HG03442 (cell line): Measurements from ENCODE around the gene RASA4.
"Not testable (repeated sequence)": the region's sequence is repeated elsewhere in the genome, so short reads cannot be mapped to it uniquely, and the experiment has no call there.

Experiments used
- ATAC-seq: cut with Tn5 transposase; IDR thresholded peaks from one replicate; pipeline ENCODE4 v1.9.1; 2021; ENCODE audit warnings: mild to moderate bottlenecking, moderate library complexity; ENCODE audit not compliant: unreplicated experiment

RASA4 gene

DNA sequence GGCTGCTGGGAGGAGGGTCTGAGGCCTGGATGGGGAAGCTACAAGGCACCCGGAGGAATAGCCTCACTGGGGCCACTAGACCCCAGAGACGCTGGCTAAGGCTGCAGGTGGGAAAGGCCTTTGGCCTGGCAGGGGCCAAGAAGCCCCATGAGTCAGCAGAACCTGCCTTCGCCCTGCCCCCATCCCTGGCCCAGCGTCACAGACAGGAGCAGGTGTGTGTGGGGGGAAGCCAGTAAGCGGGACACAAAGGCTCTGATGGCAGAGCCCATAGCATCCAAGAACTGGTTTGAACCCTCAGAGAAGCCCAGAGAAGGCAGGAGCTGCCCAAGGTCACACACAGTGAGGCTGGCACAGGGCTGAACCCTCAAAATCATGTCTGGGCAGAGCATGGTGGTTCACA is 9.7 kb downstream of the RASA4 start:
- not testable (repeated sequence) for ATAC-seq

DNA sequence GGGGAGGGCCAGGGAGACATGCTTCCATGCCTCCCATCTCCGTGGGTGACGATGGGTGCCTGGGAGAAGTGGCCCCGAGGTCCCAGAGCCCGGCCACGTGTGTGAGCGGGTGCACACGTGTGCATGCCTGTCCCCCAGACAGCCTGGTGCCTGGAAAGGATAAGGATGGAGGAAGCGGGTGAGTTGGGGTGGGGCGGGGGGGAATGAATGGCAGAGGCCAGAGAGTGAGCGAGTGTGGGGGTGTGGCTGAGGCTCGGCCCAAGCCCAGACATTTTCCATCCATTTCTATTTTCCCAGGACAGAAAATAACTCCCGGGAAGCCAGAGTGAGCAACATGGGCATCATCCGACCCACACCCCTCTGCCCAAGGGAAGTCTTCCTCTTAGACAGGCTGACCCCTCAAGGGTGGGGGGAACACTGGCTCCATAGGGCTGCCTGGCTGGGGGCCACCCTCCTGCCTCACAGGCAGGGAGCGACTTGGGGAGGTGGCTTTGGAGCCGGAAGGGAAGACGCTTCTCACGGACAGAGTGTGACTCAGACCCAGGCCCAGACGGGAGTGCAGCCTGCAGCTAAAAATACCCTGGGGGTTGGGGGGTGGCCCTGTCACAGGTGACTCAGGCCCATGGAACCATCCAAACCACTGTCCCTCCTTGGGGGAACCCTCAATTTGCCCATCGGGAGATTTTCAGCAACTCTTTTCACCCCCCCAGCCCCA is 12.0 kb downstream of the RASA4 start:
- not testable (repeated sequence) for ATAC-seq

DNA sequence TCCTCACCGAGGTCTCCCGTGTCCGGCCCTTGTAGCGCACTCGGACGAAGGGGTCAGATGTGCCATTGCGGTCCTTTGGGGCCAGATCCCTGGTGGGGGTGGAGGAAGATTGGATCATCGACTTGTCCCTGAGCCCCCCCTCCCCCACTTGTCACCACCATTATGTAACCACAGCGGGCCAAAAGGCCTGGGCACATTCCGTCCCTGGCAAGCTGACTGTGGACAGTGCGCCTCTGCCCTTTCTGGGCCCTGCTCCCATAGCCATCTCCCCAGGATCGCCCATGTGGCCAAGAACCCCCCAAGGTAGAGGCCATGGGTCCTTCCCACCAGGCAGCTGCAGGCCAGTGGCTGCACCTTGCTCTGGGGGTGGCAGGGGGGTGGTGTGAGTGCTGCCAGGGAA is 14.2 kb downstream of the RASA4 start:
- not testable (repeated sequence) for ATAC-seq

DNA sequence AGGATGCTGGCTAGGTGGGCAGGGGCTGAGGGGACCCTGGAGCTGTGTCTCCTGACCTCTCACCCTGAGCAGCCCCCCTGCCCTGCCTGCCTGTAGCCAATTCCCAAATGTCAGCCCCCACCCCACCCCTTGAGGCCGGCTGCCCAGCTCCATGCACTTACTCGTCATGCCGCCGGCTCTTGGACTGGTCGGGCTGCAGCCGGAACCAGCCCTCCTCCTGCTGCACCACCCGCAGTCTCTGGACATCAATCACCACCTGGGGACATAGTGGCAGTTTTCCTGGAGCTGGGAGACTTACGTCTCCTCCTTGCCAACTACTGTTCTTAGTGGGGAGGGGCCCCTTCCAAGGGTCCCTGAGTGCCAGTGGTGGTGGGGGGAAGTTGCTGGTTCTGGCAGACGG is 16.9 kb downstream of the RASA4 start:
- not testable (repeated sequence) for ATAC-seq

DNA sequence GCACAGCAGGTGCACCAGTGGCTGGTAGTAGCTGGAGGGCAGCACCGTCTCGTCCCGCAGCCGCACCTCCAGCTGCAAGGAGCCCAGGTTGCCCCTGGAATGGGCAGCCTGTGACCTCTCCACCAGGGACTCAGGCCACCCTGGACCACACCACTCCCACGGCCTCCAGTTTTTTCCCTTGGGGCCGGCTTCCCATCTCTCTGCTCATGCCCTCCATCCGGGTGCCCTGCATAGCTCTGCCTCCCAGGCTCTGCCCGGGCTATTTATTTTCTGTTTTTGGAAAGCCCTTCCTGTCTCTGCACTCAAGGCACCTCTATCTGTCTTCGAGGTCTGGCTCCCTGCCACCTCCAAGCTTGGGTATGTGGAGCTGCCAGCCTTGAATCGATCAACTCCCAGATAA is 20.5 kb downstream of the RASA4 start:
- not testable (repeated sequence) for ATAC-seq

DNA sequence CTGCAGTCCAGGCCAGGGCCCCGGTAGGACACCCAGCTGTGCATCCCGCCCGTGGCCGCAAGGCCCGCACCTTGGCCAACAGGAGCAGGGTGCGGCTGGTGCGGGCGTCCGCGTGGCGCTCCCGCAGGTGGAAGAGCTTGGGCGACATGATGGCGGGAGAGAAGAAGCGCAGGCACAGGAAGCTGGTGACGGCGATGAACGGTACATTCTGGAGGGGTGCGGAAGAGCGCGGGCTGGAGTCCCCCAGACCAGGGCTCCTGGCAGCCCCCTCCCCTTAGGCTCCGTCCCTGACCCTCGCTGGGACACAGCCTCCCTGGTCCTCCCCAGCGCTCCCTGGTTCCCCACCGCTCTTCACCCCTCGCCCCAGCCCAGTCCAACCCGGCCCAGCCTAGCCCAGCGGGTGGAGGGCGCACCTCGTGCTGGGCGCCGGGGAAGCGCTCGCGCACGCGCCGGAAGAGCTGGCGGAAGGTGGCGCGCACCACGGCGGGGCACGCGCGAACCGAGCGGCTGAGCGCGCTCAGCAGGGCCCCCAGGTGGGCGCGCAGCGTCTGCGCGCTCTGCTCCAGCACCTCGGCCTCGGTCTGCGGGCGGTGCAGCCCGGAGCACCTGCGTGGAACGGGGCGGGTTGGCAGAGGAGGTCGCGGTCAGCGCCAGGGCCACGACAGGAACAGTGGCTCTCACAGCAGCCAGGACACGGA is 22.8 kb downstream of the RASA4 start:
- peak; percentile 49 for ATAC-seq

DNA sequence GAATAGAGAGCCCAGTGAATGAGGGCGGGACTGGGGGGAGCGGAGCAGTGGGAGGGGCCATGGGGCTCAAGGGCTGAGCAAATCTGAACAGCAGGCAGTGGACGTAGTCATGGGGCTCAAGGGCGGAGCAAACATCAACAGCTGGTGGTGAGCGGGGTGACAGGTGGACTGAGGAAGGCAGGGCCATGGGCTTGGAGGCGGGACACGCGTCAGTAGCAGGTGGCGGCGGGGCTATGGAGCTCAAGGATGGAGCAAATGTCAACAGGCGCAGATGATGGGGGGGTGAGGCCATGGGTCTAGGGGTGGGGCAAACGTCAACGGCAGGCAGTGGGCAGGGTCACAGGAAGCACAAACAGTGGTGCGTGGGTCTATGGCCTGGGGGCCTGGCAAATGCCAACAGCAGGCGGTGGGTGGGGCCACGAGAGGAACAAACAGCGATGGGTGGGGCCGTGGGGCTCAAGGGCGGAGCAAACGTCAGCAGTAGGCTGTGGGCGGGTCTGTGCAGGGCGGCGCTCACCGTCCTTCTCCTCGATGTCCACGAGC is 24.0 kb downstream of the RASA4 start:
- peak; percentile 54 for ATAC-seq

DNA sequence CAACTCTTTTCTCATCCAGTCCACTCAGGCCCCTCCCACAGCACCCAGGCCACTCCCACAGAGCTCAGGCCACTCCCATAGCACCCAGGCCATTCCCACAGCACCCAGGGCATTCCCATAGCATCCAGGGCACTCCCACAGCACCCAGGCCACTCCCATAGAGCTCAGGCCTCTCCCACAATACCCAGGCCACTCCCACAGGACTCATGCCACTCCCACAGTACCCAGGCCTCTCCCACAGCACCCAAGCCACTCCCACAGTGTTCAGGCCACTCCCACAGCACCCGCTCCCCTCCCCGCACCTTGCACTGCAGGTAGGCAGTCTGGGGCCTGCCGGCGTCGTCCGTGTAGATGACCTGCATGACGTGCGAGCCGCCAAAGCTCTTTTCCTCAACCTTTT is 26.7 kb downstream of the RASA4 start:
- ATAC-seq = not testable (repeated sequence)

DNA sequence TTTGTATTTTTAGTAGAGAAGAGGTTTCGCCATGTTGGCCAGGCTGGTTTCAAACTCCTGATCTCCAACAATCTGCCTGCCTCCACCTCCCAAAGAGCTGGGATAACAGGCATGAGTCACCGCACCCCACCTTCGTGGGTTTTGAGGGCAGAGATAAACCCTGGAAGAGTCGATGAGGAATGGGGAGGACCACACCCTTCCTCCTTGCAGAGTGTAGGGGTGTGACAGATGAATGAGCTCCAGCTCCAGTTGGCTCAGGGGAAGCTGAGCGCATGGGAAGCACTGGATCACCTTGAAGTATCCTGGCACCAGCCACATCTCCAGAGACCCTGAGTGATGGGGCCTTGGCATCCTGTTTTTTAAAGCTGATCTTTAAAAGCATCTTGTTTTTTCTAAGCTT is 33.1 kb downstream of the RASA4 start:
- ATAC-seq = not testable (repeated sequence)

DNA sequence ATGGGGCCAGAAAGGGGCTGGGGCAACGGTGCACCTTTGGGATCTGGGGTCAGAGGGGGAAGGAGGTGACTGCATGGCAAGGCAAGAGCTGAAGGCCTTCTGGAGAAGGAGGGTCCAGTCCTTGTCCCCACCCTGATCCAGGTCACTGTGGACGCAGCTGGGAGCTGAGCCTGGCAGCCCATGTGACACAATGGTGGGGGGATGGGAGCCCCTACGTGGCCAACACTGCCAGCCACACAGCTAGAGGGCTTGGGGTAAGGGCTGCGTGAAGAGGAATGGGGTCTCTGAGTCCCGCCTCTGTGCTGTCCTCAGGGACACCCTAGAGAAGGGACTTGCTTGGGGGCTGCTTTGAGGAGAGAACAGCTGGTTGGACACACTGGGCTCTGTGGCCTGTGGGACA is 34.8 kb downstream of the RASA4 start:
- not testable (repeated sequence) for ATAC-seq

DNA sequence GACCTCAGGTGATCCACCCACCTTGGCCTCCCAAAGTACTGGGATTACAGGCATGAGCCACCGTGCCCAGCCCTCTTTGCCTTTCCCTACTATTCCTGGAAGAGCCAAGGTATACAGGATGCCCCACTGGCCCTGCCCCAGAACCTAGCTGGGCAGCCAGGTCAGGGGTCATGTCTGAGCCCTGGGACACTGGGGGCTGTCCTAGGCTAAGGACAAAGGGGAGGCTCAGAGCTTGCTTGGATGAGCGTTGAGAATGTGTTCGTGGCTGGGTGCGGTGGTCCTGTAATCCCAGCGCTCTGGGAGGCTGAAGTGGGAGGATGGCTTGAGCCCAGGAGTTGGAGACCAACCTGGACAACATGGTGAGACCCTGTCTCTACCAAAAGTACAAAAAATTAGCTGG is 38.1 kb downstream of the RASA4 start:
- not testable (repeated sequence) for ATAC-seq

DNA sequence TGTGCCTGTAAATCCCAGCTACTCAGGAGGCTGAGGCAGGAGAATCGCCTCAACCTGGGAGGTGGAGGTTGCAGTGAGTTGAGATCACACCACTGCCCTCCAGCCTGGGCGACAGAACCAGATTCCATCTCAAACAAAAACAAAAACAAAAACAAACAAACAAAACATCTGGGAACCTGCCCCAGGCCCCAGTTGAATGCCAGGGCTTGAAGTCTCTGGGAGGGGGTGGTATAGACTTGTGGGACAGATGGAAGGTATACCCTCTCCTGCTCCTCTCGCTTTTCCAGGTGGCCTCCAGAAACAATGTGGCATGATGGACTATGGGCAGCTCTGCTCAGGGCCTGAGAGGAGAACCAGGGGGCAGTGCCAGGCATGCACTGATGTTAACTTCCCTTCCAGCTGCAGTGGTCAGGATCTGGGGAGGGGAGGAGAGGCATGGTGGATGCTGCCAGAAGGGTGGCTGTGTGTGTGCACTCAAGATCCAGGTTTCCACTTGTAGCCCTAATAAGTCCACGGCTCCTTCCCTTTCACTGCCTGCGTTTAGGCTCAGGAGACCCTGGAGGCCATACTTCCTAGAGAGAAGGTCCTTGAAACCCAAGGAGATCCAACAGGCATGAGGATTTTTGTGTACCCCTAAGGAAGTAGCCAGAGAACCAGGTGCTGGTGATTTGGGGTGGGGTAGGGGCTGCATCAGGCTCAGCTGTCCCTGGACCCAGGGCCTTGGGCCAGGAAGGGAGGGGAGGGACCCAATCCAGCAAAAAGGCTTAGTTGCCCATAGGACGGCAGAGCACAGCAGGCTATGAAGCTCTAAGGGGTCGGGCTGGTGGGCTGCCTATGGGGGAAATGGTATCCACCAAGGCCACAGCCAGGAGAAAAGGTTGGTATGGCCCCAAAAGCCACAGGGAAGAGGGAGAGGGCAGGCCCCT is 39.0 kb downstream of the RASA4 start:
- not testable (repeated sequence) for ATAC-seq

DNA sequence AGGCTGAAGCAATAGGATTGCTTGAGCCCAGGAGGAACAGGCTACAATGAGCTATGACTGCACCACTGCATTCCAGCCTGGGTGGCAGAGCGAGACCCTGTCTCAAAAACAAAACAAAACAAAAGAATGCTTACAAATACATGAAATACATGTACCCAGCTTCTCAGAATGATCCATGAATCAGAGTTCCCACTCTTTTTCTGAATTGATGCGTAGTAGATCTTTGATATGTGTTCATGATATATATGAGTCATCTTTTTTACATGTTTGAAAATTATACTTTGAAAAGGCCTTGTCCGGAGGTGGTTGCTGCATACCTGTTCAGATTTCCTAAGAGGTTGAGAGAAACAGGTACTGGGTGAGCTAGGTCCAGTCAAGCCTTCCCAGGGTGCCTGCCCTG is 40.2 kb downstream of the RASA4 start:
- not testable (repeated sequence) for ATAC-seq

DNA sequence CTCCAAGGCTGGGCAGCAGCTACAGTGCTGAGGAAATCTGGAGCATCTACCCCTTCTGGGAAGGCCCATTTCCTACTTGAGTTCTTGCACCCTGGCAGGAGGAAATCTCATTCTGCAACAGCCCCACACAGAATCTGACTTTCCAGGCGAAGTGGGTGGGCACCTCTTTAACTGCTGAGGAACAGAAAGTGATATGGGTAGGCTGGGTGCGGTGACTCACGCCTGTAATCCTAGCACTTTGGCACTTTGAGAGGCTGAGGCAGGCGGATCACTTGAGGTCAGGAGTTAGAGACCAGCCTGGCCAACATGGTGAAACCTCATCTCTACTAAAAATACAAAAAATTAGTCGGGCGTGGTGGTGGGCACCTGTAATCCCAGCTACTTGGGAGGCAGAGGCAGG is 41.9 kb downstream of the RASA4 start:
- ATAC-seq = not testable (repeated sequence)

DNA sequence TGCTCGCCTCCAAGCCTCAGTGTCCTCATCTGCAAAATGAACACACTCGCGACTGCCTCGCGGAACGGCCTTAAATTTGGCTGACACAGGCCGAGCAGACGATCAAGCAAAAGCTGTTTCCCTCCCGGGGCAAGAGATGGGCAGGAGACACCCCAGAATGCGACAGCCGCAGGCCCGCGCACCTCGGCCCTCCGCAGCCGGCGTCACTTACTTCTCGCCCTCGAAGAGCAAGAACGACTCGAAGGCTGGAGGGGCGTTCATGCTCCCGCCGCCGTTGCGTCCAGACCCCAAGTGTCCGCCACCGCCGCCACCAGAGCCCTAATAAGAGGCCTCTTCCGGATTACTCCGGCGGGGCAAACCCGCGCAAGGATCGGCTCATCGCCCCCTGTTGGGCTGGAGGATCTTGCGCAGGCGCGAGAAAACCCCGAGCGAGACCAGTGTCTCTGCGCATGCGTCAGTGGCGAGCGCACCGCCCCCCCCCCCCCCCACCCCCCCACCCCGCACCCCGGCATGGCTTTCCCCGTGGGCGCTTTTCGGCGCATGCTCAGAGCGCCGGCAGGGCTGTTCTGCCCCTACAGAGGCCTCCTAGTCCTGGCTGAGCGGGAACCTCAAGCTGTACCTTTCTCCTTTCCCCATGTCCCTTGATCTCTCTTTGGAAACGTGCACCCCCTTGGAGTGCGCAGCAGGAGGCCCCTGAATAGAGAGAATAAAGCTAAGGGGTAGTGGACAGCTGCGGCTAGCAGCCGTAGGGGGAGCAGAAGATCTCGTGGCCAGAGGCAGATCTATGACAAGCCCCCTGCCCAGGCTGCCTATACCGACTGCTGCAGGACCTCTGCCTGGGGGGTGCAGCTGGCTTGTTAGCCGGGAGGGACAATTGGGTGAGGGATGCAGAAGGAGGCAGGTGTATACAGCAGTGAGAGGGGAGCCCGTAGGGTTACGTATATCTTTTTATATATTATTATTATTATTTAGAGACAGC is 44.0 kb downstream of the RASA4 start, which contains the start of gene POLR2J3:
Gene POLR2J3 (minus strand): TSS at position 323 of the 979 bp plus-strand sequence. CDS start 62 bp downstream, at position 261.
- peak; percentile 94 for ATAC-seq

DNA sequence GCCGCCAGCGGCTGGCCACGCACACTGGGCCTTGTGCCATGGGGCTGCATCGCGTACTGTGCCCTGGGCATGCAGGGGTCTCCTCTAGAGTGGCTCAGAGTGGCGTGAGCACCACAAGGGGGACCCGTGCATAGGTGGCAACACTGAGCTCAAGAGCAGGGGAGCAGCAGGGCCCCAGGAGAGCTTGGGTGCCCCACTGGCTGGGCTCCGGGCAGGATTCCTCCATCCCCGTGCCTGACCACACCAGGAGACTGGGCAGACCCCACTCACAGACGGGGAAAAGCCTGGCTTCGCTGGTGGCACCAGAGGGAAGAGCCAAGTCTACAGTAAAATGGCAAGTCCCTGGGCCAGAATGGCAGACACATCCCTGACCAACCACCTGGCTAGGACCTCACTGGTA is 47.9 kb downstream of the RASA4 start:
- ATAC-seq = not testable (repeated sequence)

DNA sequence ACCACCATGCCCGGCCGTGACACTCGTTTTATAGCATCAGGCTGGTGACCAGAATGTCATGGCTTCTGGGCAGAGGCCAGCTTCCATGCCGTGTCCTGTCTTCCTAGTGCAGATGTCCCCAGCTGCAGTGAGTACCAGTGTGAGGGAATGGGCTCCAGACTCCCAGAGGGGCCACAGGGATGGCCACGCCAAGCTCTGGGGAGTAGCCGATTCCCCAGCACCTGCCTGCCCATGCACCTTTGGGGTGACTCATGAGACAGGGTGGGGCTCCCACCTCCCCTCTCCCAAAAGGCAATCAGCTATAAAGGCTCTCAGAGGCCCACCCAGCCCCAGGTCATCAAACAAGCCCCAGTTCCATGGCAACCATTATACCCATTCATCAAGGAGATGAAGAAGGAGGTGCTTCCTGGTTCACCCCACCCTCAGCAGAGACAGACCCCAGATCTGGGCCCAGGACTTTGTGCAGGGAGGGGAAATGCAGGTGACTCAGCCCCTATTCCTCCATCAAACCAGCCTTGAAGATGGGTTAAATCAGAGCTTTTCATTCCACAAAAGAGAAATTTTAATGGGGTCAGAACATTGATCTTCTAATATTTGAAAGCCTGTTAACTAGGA is 65.6 kb downstream of the RASA4 start, which contains the start of gene SPDYE2:
Gene SPDYE2 (plus strand): TSS at position 419 of the 615 bp plus-strand sequence. CDS start 2,030 bp downstream, outside the sequence.
- not testable (repeated sequence) for ATAC-seq

DNA sequence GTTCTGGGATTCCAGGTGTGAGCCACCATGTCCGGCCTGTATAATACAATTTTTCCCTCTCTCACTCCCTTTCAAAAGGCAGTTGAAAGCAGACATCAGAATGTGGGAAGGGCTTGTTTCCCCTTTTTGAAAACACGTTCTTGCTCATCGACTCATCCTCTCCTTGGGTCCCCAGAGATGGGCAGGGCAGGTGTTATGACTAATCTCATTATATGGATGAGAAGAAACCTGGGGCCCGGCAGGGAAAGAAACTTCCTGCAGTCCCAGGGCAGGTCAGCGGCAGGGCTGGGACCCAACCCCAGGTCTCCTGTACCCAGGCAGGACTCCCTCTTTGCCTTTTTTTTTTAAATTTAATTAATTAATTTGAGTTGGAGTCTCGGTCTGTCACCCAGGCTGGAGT is 70.2 kb downstream of the RASA4 start:
- peak; percentile 93 for ATAC-seq

DNA sequence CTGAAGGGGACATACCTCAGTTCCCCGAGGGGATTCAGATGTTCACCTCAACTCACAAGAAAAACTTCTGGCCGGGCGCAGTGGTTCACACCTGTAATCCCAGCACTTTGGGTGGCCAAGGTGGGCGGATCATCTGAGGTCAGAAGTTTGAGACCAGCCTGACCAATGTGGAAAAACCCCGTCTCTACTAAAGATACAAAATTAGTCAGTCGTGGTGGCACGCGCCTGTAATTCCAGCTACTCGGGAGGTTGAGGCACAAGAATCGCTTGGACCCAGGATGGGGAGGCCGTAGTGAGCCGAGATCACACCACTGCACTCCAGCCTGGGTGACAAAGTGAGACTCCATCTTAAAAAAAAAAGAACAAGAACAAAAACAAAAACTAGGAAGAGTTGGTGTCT is 71.3 kb downstream of the RASA4 start:
- ATAC-seq = not testable (repeated sequence)
